K562 (cell line): ENCODE data around the gene TTC5. TPM values are rescaled to one million over a fixed set of nuclear protein-coding genes. Genes with fewer than 3 reads are reported as not detected.

Experiments used
- ARID1B ChIP-seq: fragments of 450-650 bp; IDR thresholded peaks from 2 replicates; pipeline ENCODE4 v1.6.1; 2016; ENCODE audit warnings: antibody characterized with exemption, mild to moderate bottlenecking, inconsistent platforms
- HMG20A ChIP-seq: fragments of 450-650 bp; formaldehyde crosslinking; conservative IDR thresholded peaks from 2 replicates; pipeline ENCODE4 v1.4.0; 2020; ENCODE audit warnings: mild to moderate bottlenecking, mixed read lengths
- KDM5B ChIP-seq: fragments of 200-600 bp; sonication (generic); IDR thresholded peaks from 2 replicates; pipeline ENCODE4 v1.6.1; 2012; ENCODE audit warnings: low read depth, mild to moderate bottlenecking, moderate library complexity, low read length, control low read depth, inconsistent platforms; ENCODE audit not compliant: insufficient replicate concordance
- KLF6 ChIP-seq: fragments of 250-450 bp; sonication (Bioruptor Pico); IDR thresholded peaks from 2 replicates; pipeline ENCODE4 v1.4.0; 2020; ENCODE audit warnings: mild to moderate bottlenecking, moderate library complexity, borderline replicate concordance
- MTA2 ChIP-seq: fragments of 450-650 bp; IDR thresholded peaks from 2 replicates; pipeline ENCODE4 v1.6.1; 2016; ENCODE audit warnings: low read depth
- RAD21 ChIP-seq, 2 experiments: fragments of 250-450 bp in 1 of 2; fragments of 450-650 bp in 1 of 2; sonication (Bioruptor Pico) in 1 of 2; formaldehyde crosslinking in 1 of 2; IDR thresholded peaks in 1 of 2; conservative IDR thresholded peaks in 1 of 2; 2 replicates each; pipeline versions ENCODE4 v1.4.0 to v1.8.0; 2020 to 2022; ENCODE audit warnings: mild to moderate bottlenecking in 2 of 2, moderate library complexity in 1 of 2
- SETDB1 ChIP-seq: IDR thresholded peaks from one replicate; pipeline ENCODE4 v1.6.1; 2012; ENCODE audit warnings: low read length, control low read depth, inconsistent platforms
- ZSCAN29 ChIP-seq: fragments of 450-650 bp; IDR thresholded peaks from 2 replicates; pipeline ENCODE4 v1.6.1; 2017
- polyA plus RNA-seq, 8 experiments: library from polyadenylated mRNA; depleted of rRNA in 4 of 8; stranded (reverse) in 5 of 8; unstranded in 3 of 8; fragments of >200 nt; fragmentation: Nextera tagmentation in 2 of 8; fragmentation: Illumina TruSeq in 1 of 8; extraction: Ambion mirVana in 2 of 8; extraction: Trizol in 1 of 8; gene quantifications; 2 replicates each; pipeline versions ENCODE4 v1.2.1 to v1.2.3, GENCODE V29; 2011 to 2014; ENCODE audit warnings: inconsistent platforms in 1 of 8, missing spikeins in 1 of 8
- small RNA-seq: library from RNA; depleted of rRNA; stranded (forward); fragments of <200 nt; gene quantifications from one replicate; pipeline ENCODE3, GENCODE V24; 2014
- total RNA-seq, 7 experiments: library from RNA; depleted of rRNA in 6 of 7; stranded (reverse); fragments of >200 nt in 6 of 7; fragmentation: Illumina TruSeq in 2 of 7; extraction: Trizol in 2 of 7; gene quantifications; 2 replicates each; pipeline versions ENCODE4 v1.2.1 to v1.2.3, GENCODE V29; 2011 to 2021; ENCODE audit warnings: low replicate concordance in 1 of 7
- TF ChIP-seq, protein P1 (sequence below): IDR thresholded peaks from 2 replicates; pipeline ENCODE4 v1.6.1; 2011; ENCODE audit not compliant: insufficient read length; ENCODE audit errors: extremely low read depth
- TF ChIP-seq, protein P2 (sequence below): fragments of 450-650 bp; conservative IDR thresholded peaks from 2 replicates; pipeline ENCODE4 v1.6.1; 2016; ENCODE audit warnings: missing genetic modification characterization, low read depth, mild to moderate bottlenecking, missing compliant biosample characterization, moderate library complexity
- TF ChIP-seq, protein P3 (sequence below): sonication (generic); formaldehyde crosslinking; IDR thresholded peaks from 2 replicates; pipeline ENCODE4 v1.8.0; 2022; ENCODE audit warnings: mild to moderate bottlenecking, missing genetic modification reagents

Gene TTC5
- total and polyA plus RNA-seq, 9 of the 15 experiments (the other 6 are each of a cell fraction or from before 2014, with no cell fraction given), result 4.8 to 17.1 (median 7.5) TPM

DNA sequence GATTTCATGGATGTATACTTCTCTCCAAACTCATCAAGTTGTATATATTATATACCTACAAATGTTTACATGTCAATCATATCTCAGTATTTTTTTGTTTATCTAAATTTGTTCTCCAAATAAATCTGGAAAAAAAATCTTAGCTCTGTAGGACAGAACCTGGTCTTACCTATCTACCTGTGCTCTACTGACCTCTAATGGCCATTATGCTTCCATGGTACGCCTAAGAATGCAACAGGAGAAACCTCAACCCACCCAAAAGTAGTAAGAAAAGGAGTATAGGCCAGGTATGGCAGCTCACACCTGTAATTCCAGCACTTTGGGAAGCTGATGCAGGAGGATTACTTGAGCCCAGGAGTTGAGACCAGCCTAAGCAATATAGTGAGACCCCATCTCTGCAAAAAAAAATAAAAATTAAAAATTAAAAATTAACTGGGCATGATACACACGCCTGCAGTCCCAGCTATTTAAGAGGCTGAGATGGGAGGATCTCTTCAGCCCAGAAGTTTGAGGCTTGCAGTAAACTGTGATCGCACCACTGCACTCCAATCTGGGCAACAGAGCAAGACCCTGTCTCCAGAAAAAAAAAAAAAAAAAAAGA, 58.0 kb downstream of the TTC5 start (continued):
- TF ChIP-seq KDM5B, result no peak
- TF ChIP-seq ARID1B, result no peak
- TF ChIP-seq KLF6, result no peak
- TF ChIP-seq MTA2, result no peak
- TF ChIP-seq, protein P1, sequence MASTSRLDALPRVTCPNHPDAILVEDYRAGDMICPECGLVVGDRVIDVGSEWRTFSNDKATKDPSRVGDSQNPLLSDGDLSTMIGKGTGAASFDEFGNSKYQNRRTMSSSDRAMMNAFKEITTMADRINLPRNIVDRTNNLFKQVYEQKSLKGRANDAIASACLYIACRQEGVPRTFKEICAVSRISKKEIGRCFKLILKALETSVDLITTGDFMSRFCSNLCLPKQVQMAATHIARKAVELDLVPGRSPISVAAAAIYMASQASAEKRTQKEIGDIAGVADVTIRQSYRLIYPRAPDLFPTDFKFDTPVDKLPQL, result no peak
- TF ChIP-seq, protein P2, sequence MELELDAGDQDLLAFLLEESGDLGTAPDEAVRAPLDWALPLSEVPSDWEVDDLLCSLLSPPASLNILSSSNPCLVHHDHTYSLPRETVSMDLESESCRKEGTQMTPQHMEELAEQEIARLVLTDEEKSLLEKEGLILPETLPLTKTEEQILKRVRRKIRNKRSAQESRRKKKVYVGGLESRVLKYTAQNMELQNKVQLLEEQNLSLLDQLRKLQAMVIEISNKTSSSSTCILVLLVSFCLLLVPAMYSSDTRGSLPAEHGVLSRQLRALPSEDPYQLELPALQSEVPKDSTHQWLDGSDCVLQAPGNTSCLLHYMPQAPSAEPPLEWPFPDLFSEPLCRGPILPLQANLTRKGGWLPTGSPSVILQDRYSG (tag), result no peak
- no peak for TF ChIP-seq ZSCAN29
- no peak for TF ChIP-seq SETDB1
- TF ChIP-seq RAD21 (CRISPR knock-in tag; conservative IDR thresholded peaks at IDR 0.05 in 1 of 2, IDR thresholded peaks at IDR 0.05 in 1 of 2), result peak; percentile 27 to 71; a peak in 3 of 4 replicates
- no peak for TF ChIP-seq HMG20A (CRISPR knock-in tag)
- TF ChIP-seq, protein P3, sequence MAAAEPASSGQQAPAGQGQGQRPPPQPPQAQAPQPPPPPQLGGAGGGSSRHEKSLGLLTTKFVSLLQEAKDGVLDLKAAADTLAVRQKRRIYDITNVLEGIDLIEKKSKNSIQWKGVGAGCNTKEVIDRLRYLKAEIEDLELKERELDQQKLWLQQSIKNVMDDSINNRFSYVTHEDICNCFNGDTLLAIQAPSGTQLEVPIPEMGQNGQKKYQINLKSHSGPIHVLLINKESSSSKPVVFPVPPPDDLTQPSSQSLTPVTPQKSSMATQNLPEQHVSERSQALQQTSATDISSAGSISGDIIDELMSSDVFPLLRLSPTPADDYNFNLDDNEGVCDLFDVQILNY (CRISPR knock-in tag), result no peak

Small RNAs within 50 kb of the gene (small RNA-seq; reads per million reads assigned to genes)
- gene SNORA79B, result 0.48 reads per million, percentile 21 among the genes with 10 or more reads in this experiment
- 1,513 reads per million, percentile 100 among the genes with 10 or more reads in this experiment for gene SNORD126

Other genes starting within 250 kb of the TTC5 start
Only the 7 nearest of the 16 such genes appear.
- not detected in 2 replicates for gene OR11G2, start 115.1 kb downstream of the TTC5 start, total RNA-seq (2014; rRNA removed)
- not detected in 2 replicates for gene OR11G2, start 115.1 kb downstream of the TTC5 start, total RNA-seq (2014; rRNA removed; fragmentation: Illumina TruSeq; extraction: Trizol)
- not detected in 2 replicates for gene OR11G2, start 115.1 kb downstream of the TTC5 start, total RNA-seq (2015; rRNA removed; fragmentation: Illumina TruSeq; extraction: Trizol)
- gene OR11G2, start 115.1 kb downstream of the TTC5 start, total RNA-seq (2021), result not detected in 2 replicates
- not detected in 2 replicates for gene OR11G2, start 115.1 kb downstream of the TTC5 start, polyA plus RNA-seq (2011; rRNA removed)
- not detected in 2 replicates for gene OR11G2, start 115.1 kb downstream of the TTC5 start, polyA plus RNA-seq (2014; fragmentation: Illumina TruSeq; extraction: Trizol)
- gene OR11G2, start 115.1 kb downstream of the TTC5 start, polyA plus RNA-seq (2014; fragmentation: Nextera tagmentation; extraction: Ambion mirVana), result not detected
- not detected in 2 replicates for gene OR11G2, start 115.1 kb downstream of the TTC5 start, polyA plus RNA-seq (2014; rRNA removed)
- not detected in 2 replicates for gene OR11H6, start 82.2 kb downstream of the TTC5 start, total RNA-seq (2014; rRNA removed)
- gene OR11H6, start 82.2 kb downstream of the TTC5 start, total RNA-seq (2014; rRNA removed; fragmentation: Illumina TruSeq; extraction: Trizol), result not detected in 2 replicates
- not detected in 2 replicates for gene OR11H6, start 82.2 kb downstream of the TTC5 start, total RNA-seq (2015; rRNA removed; fragmentation: Illumina TruSeq; extraction: Trizol)
- not detected in 2 replicates for gene OR11H6, start 82.2 kb downstream of the TTC5 start, total RNA-seq (2021)
- not detected in 2 replicates for gene OR11H6, start 82.2 kb downstream of the TTC5 start, polyA plus RNA-seq (2011; rRNA removed)
- not detected in 2 replicates for gene OR11H6, start 82.2 kb downstream of the TTC5 start, polyA plus RNA-seq (2014; fragmentation: Illumina TruSeq; extraction: Trizol)
- gene OR11H6, start 82.2 kb downstream of the TTC5 start, polyA plus RNA-seq (2014; fragmentation: Nextera tagmentation; extraction: Ambion mirVana), result not detected
- not detected in 2 replicates for gene OR11H6, start 82.2 kb downstream of the TTC5 start, polyA plus RNA-seq (2014; rRNA removed)
- not detected in 2 replicates for gene OR11H7, start 77.0 kb downstream of the TTC5 start, total RNA-seq (2014; rRNA removed)
- not detected in 2 replicates for gene OR11H7, start 77.0 kb downstream of the TTC5 start, total RNA-seq (2014; rRNA removed; fragmentation: Illumina TruSeq; extraction: Trizol)
- gene OR11H7, start 77.0 kb downstream of the TTC5 start, total RNA-seq (2015; rRNA removed; fragmentation: Illumina TruSeq; extraction: Trizol), result not detected in 2 replicates
- not detected in 2 replicates for gene OR11H7, start 77.0 kb downstream of the TTC5 start, total RNA-seq (2021)
- gene OR11H7, start 77.0 kb downstream of the TTC5 start, polyA plus RNA-seq (2011; rRNA removed), result not detected in 2 replicates
- gene OR11H7, start 77.0 kb downstream of the TTC5 start, polyA plus RNA-seq (2014; fragmentation: Illumina TruSeq; extraction: Trizol), result not detected in 2 replicates
- not detected for gene OR11H7, start 77.0 kb downstream of the TTC5 start, polyA plus RNA-seq (2014; fragmentation: Nextera tagmentation; extraction: Ambion mirVana)
- not detected in 2 replicates for gene OR11H7, start 77.0 kb downstream of the TTC5 start, polyA plus RNA-seq (2014; rRNA removed)
- not detected in 2 replicates for gene OR11H4, start 66.7 kb downstream of the TTC5 start, total RNA-seq (2014; rRNA removed)
- not detected in 2 replicates for gene OR11H4, start 66.7 kb downstream of the TTC5 start, total RNA-seq (2014; rRNA removed; fragmentation: Illumina TruSeq; extraction: Trizol)
- not detected in 2 replicates for gene OR11H4, start 66.7 kb downstream of the TTC5 start, total RNA-seq (2015; rRNA removed; fragmentation: Illumina TruSeq; extraction: Trizol)
- gene OR11H4, start 66.7 kb downstream of the TTC5 start, total RNA-seq (2021), result not detected in 2 replicates
- not detected in 2 replicates for gene OR11H4, start 66.7 kb downstream of the TTC5 start, polyA plus RNA-seq (2011; rRNA removed)
- gene OR11H4, start 66.7 kb downstream of the TTC5 start, polyA plus RNA-seq (2014; fragmentation: Illumina TruSeq; extraction: Trizol), result not detected in 2 replicates
- gene OR11H4, start 66.7 kb downstream of the TTC5 start, polyA plus RNA-seq (2014; fragmentation: Nextera tagmentation; extraction: Ambion mirVana), result not detected
- gene OR11H4, start 66.7 kb downstream of the TTC5 start, polyA plus RNA-seq (2014; rRNA removed), result not detected in 2 replicates
- gene CCNB1IP1, start 27.3 kb upstream of the TTC5 start, total RNA-seq (2014; rRNA removed), result 60.9 and 68.3 TPM in 2 replicates
- 107 and 126 TPM in 2 replicates for gene CCNB1IP1, start 27.3 kb upstream of the TTC5 start, total RNA-seq (2014; rRNA removed; fragmentation: Illumina TruSeq; extraction: Trizol)
- gene CCNB1IP1, start 27.3 kb upstream of the TTC5 start, total RNA-seq (2015; rRNA removed; fragmentation: Illumina TruSeq; extraction: Trizol), result 68.4 and 77.4 TPM in 2 replicates
- 49.8 and 51.8 TPM in 2 replicates for gene CCNB1IP1, start 27.3 kb upstream of the TTC5 start, total RNA-seq (2021)
- 152 and 175 TPM in 2 replicates for gene CCNB1IP1, start 27.3 kb upstream of the TTC5 start, polyA plus RNA-seq (2011; rRNA removed)
- gene CCNB1IP1, start 27.3 kb upstream of the TTC5 start, polyA plus RNA-seq (2014; fragmentation: Illumina TruSeq; extraction: Trizol), result 87.6 and 95.2 TPM in 2 replicates
- gene CCNB1IP1, start 27.3 kb upstream of the TTC5 start, polyA plus RNA-seq (2014; fragmentation: Nextera tagmentation; extraction: Ambion mirVana), result 10 to 100 TPM; 80.7 to 81.0 TPM
- 89.1 and 93.4 TPM in 2 replicates for gene CCNB1IP1, start 27.3 kb upstream of the TTC5 start, polyA plus RNA-seq (2014; rRNA removed)
- 19.7 and 21.4 TPM in 2 replicates for gene PARP2, start 37.7 kb upstream of the TTC5 start, total RNA-seq (2014; rRNA removed)
- 26.2 and 29.4 TPM in 2 replicates for gene PARP2, start 37.7 kb upstream of the TTC5 start, total RNA-seq (2014; rRNA removed; fragmentation: Illumina TruSeq; extraction: Trizol)
- gene PARP2, start 37.7 kb upstream of the TTC5 start, total RNA-seq (2015; rRNA removed; fragmentation: Illumina TruSeq; extraction: Trizol), result 24.1 and 25.3 TPM in 2 replicates
- 26.9 and 29.9 TPM in 2 replicates for gene PARP2, start 37.7 kb upstream of the TTC5 start, total RNA-seq (2021)
- 41.4 and 50.5 TPM in 2 replicates for gene PARP2, start 37.7 kb upstream of the TTC5 start, polyA plus RNA-seq (2011; rRNA removed)
- gene PARP2, start 37.7 kb upstream of the TTC5 start, polyA plus RNA-seq (2014; fragmentation: Illumina TruSeq; extraction: Trizol), result 37.9 and 45.8 TPM in 2 replicates
- gene PARP2, start 37.7 kb upstream of the TTC5 start, polyA plus RNA-seq (2014; fragmentation: Nextera tagmentation; extraction: Ambion mirVana), result 10 to 100 TPM; 25.2 to 34.6 TPM
- gene PARP2, start 37.7 kb upstream of the TTC5 start, polyA plus RNA-seq (2014; rRNA removed), result 38.1 and 38.6 TPM in 2 replicates
- 4.4 and 4.5 TPM in 2 replicates for gene TEP1, start 107.5 kb upstream of the TTC5 start, total RNA-seq (2014; rRNA removed)
- 7.3 and 8.0 TPM in 2 replicates for gene TEP1, start 107.5 kb upstream of the TTC5 start, total RNA-seq (2014; rRNA removed; fragmentation: Illumina TruSeq; extraction: Trizol)
- 5.6 and 6.6 TPM in 2 replicates for gene TEP1, start 107.5 kb upstream of the TTC5 start, total RNA-seq (2015; rRNA removed; fragmentation: Illumina TruSeq; extraction: Trizol)
- gene TEP1, start 107.5 kb upstream of the TTC5 start, total RNA-seq (2021), result 6.9 and 8.4 TPM in 2 replicates
- 7.1 and 11.8 TPM in 2 replicates for gene TEP1, start 107.5 kb upstream of the TTC5 start, polyA plus RNA-seq (2011; rRNA removed)
- 9.7 and 12.2 TPM in 2 replicates for gene TEP1, start 107.5 kb upstream of the TTC5 start, polyA plus RNA-seq (2014; fragmentation: Illumina TruSeq; extraction: Trizol)
- gene TEP1, start 107.5 kb upstream of the TTC5 start, polyA plus RNA-seq (2014; fragmentation: Nextera tagmentation; extraction: Ambion mirVana), result 1 to 10 TPM; 1.0 to 1.3 TPM
- 6.0 and 7.4 TPM in 2 replicates for gene TEP1, start 107.5 kb upstream of the TTC5 start, polyA plus RNA-seq (2014; rRNA removed)